Spleen (tissue), 7 donors: ENCODE results near the gene GRIP1.

Experiments
- POLR2A ChIP-seq, 3 donors: fragments of 450-650 bp; IDR thresholded peaks; one replicate each; pipeline ENCODE4 v1.5.1; 2017; ENCODE audit warnings: antibody characterized with exemption in 3 of 3, mild to moderate bottlenecking in 1 of 3
- POLR2AphosphoS5 ChIP-seq, 3 donors: sonication (generic); formaldehyde crosslinking; IDR thresholded peaks; one replicate each; pipeline ENCODE4 v1.5.1; 2017; ENCODE audit warnings: antibody characterized with exemption in 3 of 3
- TF ChIP-seq, protein P1 (sequence below), 11 experiments: fragments of 200-600 bp in 7 of 11; fragments of 450-650 bp in 4 of 11; sonication (generic) in 4 of 11; IDR thresholded peaks in 8 of 11; conservative IDR thresholded peaks in 3 of 11; 1 replicate in 7 of 11; 2 replicates in 4 of 11; pipeline versions ENCODE4 v1.4.0 to v1.8.0; 2016 to 2021; ENCODE audit warnings: antibody characterized with exemption in 11 of 11, inconsistent platforms in 4 of 11, mild to moderate bottlenecking in 1 of 11
- donor health status: DM: no; HTN: no; CAD: no; lungs with moderate emphysema.
- donor health status: DM: no; HTN: no; CAD: no.
- donor health status: DM: no; HTN: no; CAD: no.

DNA sequence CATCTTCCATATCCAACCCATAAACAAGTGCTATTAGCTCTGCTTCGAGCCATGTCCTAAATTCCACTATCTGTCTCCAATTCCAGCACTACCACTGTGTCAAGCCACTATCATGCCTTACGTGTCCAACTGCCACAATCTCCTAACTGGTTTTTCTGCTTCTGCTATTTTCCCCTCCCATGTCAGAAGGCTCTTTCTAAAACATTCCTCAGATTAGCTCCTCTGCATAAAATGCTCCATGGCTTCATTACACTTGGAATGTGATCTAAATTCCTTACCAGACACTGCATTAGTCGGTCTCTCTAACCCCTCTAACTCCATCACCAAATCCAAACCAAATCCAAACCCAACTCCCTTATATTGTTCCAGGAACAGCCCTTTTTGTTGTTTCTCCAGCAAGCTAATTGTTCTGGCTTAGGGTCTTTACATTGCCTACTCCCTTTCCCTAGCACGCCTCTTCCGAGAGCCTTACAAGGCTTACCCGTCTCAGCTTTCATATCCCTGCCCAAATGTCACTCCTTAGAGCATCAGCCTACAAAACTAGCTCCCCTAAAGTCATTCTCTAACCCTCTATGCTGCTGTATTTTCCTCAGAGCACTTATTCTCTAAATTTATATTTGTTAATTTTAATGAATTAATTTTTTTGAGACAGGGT lies 236.8 kb downstream of the GRIP1 start:
- TF ChIP-seq, protein P1, sequence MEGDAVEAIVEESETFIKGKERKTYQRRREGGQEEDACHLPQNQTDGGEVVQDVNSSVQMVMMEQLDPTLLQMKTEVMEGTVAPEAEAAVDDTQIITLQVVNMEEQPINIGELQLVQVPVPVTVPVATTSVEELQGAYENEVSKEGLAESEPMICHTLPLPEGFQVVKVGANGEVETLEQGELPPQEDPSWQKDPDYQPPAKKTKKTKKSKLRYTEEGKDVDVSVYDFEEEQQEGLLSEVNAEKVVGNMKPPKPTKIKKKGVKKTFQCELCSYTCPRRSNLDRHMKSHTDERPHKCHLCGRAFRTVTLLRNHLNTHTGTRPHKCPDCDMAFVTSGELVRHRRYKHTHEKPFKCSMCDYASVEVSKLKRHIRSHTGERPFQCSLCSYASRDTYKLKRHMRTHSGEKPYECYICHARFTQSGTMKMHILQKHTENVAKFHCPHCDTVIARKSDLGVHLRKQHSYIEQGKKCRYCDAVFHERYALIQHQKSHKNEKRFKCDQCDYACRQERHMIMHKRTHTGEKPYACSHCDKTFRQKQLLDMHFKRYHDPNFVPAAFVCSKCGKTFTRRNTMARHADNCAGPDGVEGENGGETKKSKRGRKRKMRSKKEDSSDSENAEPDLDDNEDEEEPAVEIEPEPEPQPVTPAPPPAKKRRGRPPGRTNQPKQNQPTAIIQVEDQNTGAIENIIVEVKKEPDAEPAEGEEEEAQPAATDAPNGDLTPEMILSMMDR (IDR thresholded peaks at IDR 0.05 in 8 of 11, conservative IDR thresholded peaks at IDR 0.05 in 3 of 11): no peak
- TF ChIP-seq POLR2A (IDR thresholded peaks at IDR 0.05): no peak
- TF ChIP-seq POLR2AphosphoS5 (IDR thresholded peaks at IDR 0.05): no peak
